ENCODE results near the gene SRM. TPM values are rescaled to one million over a fixed set of nuclear protein-coding genes. Genes with fewer than 3 reads are reported as not detected.

The SRM gene
- total and polyA plus RNA-seq, 2 of the 13 experiments (the other 11 are each of a cell fraction or from before 2014, with no cell fraction given): 27.9 to 31.8 TPM

DNA sequence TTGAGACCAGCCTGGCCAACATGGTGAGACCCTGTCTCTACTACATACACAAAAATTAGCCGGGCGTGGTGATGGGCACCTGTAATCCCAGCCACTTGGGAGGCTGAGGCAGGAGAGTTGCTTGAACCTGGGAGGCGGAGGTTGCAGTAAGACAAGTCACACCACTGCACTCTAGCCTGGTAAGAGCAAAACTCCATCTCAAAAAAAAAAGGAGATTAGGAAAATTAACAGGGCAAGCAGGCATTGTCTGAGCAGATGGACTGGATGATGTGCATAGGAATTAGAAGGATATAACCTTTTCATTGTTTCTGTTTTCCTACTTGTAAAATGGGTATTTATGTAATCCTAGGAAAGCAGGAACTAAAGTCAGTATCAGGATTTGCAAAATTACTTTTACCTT is 31.8 kb downstream of the SRM start:
- Histone ChIP-seq H3K9me3 (ENCODE audit: low read length) (no peaks in the 10 kb centered on the region), H3K4me3 (replicated peaks in 1 of 3; ENCODE audit: insufficient read depth in 1 of 3, low read depth in 2 of 3, low read length in 3 of 3) (no peak overlapping the region), H3K4me1 (ENCODE audit: insufficient read depth, low read length) (no peaks in the 10 kb centered on the region), H3K27me3 (ENCODE audit: control insufficient read depth in 1 of 2, insufficient read depth in 2 of 2, low read length in 2 of 2) (no peaks in the 10 kb centered on the region), H3K9ac (ENCODE audit: insufficient read depth, low read depth, low read length) (no peak overlapping the region), H3K27ac (ENCODE audit: extremely low read length, insufficient read depth, low read length) (no peak overlapping the region), H3K79me2 (ENCODE audit: insufficient read depth, low read length) (no peaks in the 10 kb centered on the region), H2AFZ (ENCODE audit: low read length) (no peak overlapping the region), H3K36me3 (replicated peaks in 1 of 2; ENCODE audit: control insufficient read depth in 1 of 2, insufficient read depth in 2 of 2, low read length in 2 of 2) (peaks cover 4 to 32% of the 10 kb centered on the region in 2 experiments; a peak in 4 of 5 replicates), H4K20me1 (ENCODE audit: insufficient read depth, low read length) (no peaks in the 10 kb centered on the region; the same call in 1 of the 2 replicates), H3K4me2 (ENCODE audit: low read depth, low read length) (no peak overlapping the region)
- ChIA-PET POLR2A (no interaction called here), CTCF (ENCODE audit: low intra/inter-chr PET ratio, low total read pairs) (no interaction called here)
- FAIRE-seq (no peak), DNase-seq (ENCODE audit: low spot score) (no peak), ATAC-seq (no peak)
- in situ Hi-C loops (cut with HindIII; ENCODE audit: extremely low pct_ligation_motif_present, low pct_unique_long_range_greater_than_20kb): loop anchor here (25.0 kb wide), 1 partner anchor 609 kb away; no protein-coding TSS in a partner anchor
- no peak for TF ChIP-seq ARID3A (IDR thresholded peaks at IDR 0.05; ENCODE audit: low read depth, low read length)
- no peak for TF ChIP-seq NFYC (CRISPR knock-in tag; IDR thresholded peaks at IDR 0.05)
- TF ChIP-seq ISX (CRISPR knock-in tag; conservative IDR thresholded peaks at IDR 0.05): no peak
- no peak for TF ChIP-seq NFKB2 (CRISPR knock-in tag; IDR thresholded peaks at IDR 0.05; ENCODE audit: borderline replicate concordance)
- TF ChIP-seq RBM22 (optimal IDR thresholded peaks at IDR 0.05; ENCODE audit: low read length): peak; percentile 58
- BruUV-seq (replicated peaks): no TSS peak
- intact Hi-C loops (cut with micrococcal nuclease; ENCODE audit: unreplicated experiment): no loop called here
- 95% methylated on average over 3 of the region's 3 CpGs for WGBS (ENCODE audit: low lambda C conversion rate)

GRCh38 chr1:11027316-11027715 is 32.5 kb downstream of the SRM start:
- BruUV-seq (replicated peaks): no TSS peak
- peaks cover 4 to 37% of the 10 kb centered on the region in 2 experiments for H3K36me3 ChIP-seq (replicated peaks in 1 of 2; ENCODE audit: control insufficient read depth in 1 of 2, insufficient read depth in 2 of 2, low read length in 2 of 2)
- no peaks in the 10 kb centered on the region; the same call in 1 of the 2 replicates for H4K20me1 ChIP-seq (ENCODE audit: insufficient read depth, low read length)
- TF ChIP-seq RBM22 (optimal IDR thresholded peaks at IDR 0.05; ENCODE audit: low read length) (peak; percentile 15), POLR2A (IDR thresholded peaks at IDR 0.05; ENCODE audit: insufficient read depth in 1 of 2, low read depth in 2 of 2, low read length in 2 of 2) (0 out of 4 replicates have a peak, but pooled peaks of 1 of the 2 experiments have one; percentile 18), RCOR2 (CRISPR knock-in tag; IDR thresholded peaks at IDR 0.05) (no peak), ZMYM4 (CRISPR knock-in tag; IDR thresholded peaks at IDR 0.05) (no peak), POLR2AphosphoS2 (IDR thresholded peaks at IDR 0.05; ENCODE audit: low read depth, low read length) (0 out of 2 replicates have a peak, but pooled peaks have one; percentile 14)
- TF ChIP-seq, protein P1, sequence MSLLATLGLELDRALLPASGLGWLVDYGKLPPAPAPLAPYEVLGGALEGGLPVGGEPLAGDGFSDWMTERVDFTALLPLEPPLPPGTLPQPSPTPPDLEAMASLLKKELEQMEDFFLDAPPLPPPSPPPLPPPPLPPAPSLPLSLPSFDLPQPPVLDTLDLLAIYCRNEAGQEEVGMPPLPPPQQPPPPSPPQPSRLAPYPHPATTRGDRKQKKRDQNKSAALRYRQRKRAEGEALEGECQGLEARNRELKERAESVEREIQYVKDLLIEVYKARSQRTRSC (CRISPR knock-in tag; IDR thresholded peaks at IDR 0.05; ENCODE audit: low read depth): no peak
- H3K9ac ChIP-seq (ENCODE audit: insufficient read depth, low read depth, low read length): no peak overlapping the region
- H3K79me2 ChIP-seq (ENCODE audit: insufficient read depth, low read length): no peaks in the 10 kb centered on the region
- in situ Hi-C loops (cut with HindIII; ENCODE audit: extremely low pct_ligation_motif_present, low pct_unique_long_range_greater_than_20kb) (loop anchor here (25.0 kb wide), 1 partner anchor 610 kb away; no protein-coding TSS in a partner anchor), intact Hi-C loops (cut with micrococcal nuclease; ENCODE audit: unreplicated experiment) (no loop called here)
- no peaks in the 10 kb centered on the region for H3K9me3 ChIP-seq (ENCODE audit: low read length)
- no peaks in the 10 kb centered on the region for H3K4me1 ChIP-seq (ENCODE audit: insufficient read depth, low read length)
- no peak for FAIRE-seq
- DNase-seq (ENCODE audit: low spot score): no peak
- POLR2A ChIA-PET: no interaction called here
- H3K27ac ChIP-seq (ENCODE audit: extremely low read length, insufficient read depth, low read length): no peak overlapping the region
- H2AFZ ChIP-seq (ENCODE audit: low read length): no peak overlapping the region
- no peaks in the 10 kb centered on the region for H3K27me3 ChIP-seq (ENCODE audit: control insufficient read depth in 1 of 2, insufficient read depth in 2 of 2, low read length in 2 of 2)
- CTCF ChIA-PET (ENCODE audit: low intra/inter-chr PET ratio, low total read pairs): no interaction called here
- H3K4me3 ChIP-seq (replicated peaks in 1 of 3; ENCODE audit: insufficient read depth in 1 of 3, low read depth in 2 of 3, low read length in 3 of 3): no peak overlapping the region
- ATAC-seq: no peak
- H3K4me2 ChIP-seq (ENCODE audit: low read depth, low read length): no peak overlapping the region
- 96% methylated on average over 6 of the region's 6 CpGs for WGBS (ENCODE audit: low lambda C conversion rate)
